WTC11 (cell line): Measurements from ENCODE around the gene POLR2L.

Experiments
- FOXJ3 ChIP-seq: sonication (generic); formaldehyde crosslinking; IDR thresholded peaks from 2 replicates; pipeline ENCODE4 v1.9.0; 2021; ENCODE audit warnings: missing genetic modification reagents, mild to moderate bottlenecking, borderline replicate concordance
- IRF2 ChIP-seq: sonication (generic); formaldehyde crosslinking; IDR thresholded peaks from 2 replicates; pipeline ENCODE4 v1.8.0; 2022; ENCODE audit warnings: low read depth, missing genetic modification reagents, borderline replicate concordance
- MAX ChIP-seq: sonication (generic); formaldehyde crosslinking; IDR thresholded peaks from 2 replicates; pipeline ENCODE4 v1.8.0; 2022; ENCODE audit warnings: mild to moderate bottlenecking, missing genetic modification reagents
- NFYB ChIP-seq: sonication (generic); formaldehyde crosslinking; conservative IDR thresholded peaks from 2 replicates; pipeline ENCODE4 v1.8.0; 2022; ENCODE audit warnings: low read depth, missing genetic modification reagents

GRCh38 chr11:800473-800872, 41.9 kb downstream of the POLR2L start:
- TF ChIP-seq NFYB (no peak), IRF2 (CRISPR knock-in tag) (no peak), FOXJ3 (CRISPR knock-in tag) (no peak), MAX (CRISPR knock-in tag) (no peak)
